HepG2 (cell line): ENCODE results near the gene MSRB2. TPM values are rescaled to one million over a fixed set of nuclear protein-coding genes. Genes with fewer than 3 reads are reported as not detected.

Experiments used
- ATAC-seq: fragments of 200-7000 bp; cut with Tn5 transposase; 3 replicates; pipeline ENCODE4 v1.9.1; 2020; ENCODE audit warnings: mild to moderate bottlenecking, moderate library complexity
- BruUV-seq: library from RNA; stranded (reverse); fragments of 400-500 nt; replicated peaks from 2 replicates; lab custom pipeline; 2021; lab: Mats Ljungman, UMichigan
- CTCF ChIA-PET: fragments of 300-600 bp; formaldehyde crosslinking; extraction: SDS; loops from one replicate; lab custom pipeline; 2021; ENCODE audit warnings: low total read pairs, inconsistent platforms, low intra/inter-chr PET ratio; lab: Yijun Ruan, JAX
- POLR2A ChIA-PET: fragments of 350-600 bp; sonication (Branson Sonifier 250); formaldehyde crosslinking; loops from one replicate; lab custom pipeline; 2020; ENCODE audit warnings: antibody characterized with exemption, inconsistent platforms; lab: Yijun Ruan, JAX
- DNase-seq: peaks from one replicate; pipeline ENCODE4 v3.0.0-alpha.2; 2015; ENCODE audit warnings: low spot score
- FAIRE-seq: peaks from 3 replicates; lab custom pipeline; 2011; peaks lifted over from hg19 to GRCh38; lab: Jason Lieb, UNC
- H2AFZ ChIP-seq: one replicate; pipeline ENCODE4 v1.6.1; 2011; ENCODE audit warnings: low read length, inconsistent platforms
- H3K27ac ChIP-seq: fragments of 300-600 bp; 3 replicates; pipeline ENCODE4 v1.8.0; 2011; ENCODE audit warnings: mixed run types, mild to moderate bottlenecking, mixed read lengths, low read length, inconsistent platforms; ENCODE audit not compliant: insufficient read depth; ENCODE audit errors: extremely low read length
- H3K27me3 ChIP-seq, 2 experiments: fragments of 200-600 bp in 1 of 2; 2 replicates in 1 of 2; 3 replicates in 1 of 2; pipeline versions ENCODE4 v1.6.0 to v1.8.0; 2011; ENCODE audit warnings: low read length in 2 of 2, mild to moderate bottlenecking in 2 of 2, moderate library complexity in 2 of 2, inconsistent platforms in 1 of 2; ENCODE audit not compliant: insufficient read depth in 2 of 2, control insufficient read depth in 1 of 2
- H3K36me3 ChIP-seq, 2 experiments: fragments of 200-600 bp in 1 of 2; replicated peaks in 1 of 2; 2 replicates in 1 of 2; 3 replicates in 1 of 2; pipeline versions ENCODE4 v1.5.1 to v1.8.0; 2011; ENCODE audit warnings: low read length in 2 of 2, inconsistent platforms in 1 of 2; ENCODE audit not compliant: insufficient read depth in 2 of 2, control insufficient read depth in 1 of 2
- H3K4me1 ChIP-seq: 2 replicates; pipeline ENCODE4 v1.5.1; 2012; ENCODE audit warnings: low read length, inconsistent platforms; ENCODE audit not compliant: insufficient read depth
- H3K4me2 ChIP-seq: 2 replicates; pipeline ENCODE4 v1.6.0; 2011; ENCODE audit warnings: low read depth, low read length, inconsistent platforms
- H3K4me3 ChIP-seq, 3 experiments: fragments of 200-600 bp in 1 of 3; sonication (generic), shearing (Covaris generic) in 1 of 3; replicated peaks in 1 of 3; 2 replicates each; pipeline ENCODE4 v1.5.1; 2011 to 2016; ENCODE audit warnings: low read length in 3 of 3, inconsistent platforms in 2 of 3, low read depth in 2 of 3, mild to moderate bottlenecking in 2 of 3, control low read depth in 1 of 3, mixed read lengths in 1 of 3; ENCODE audit not compliant: insufficient read depth in 1 of 3
- H3K79me2 ChIP-seq: one replicate; pipeline ENCODE4 v1.6.1; 2011; ENCODE audit warnings: low read length, inconsistent platforms; ENCODE audit not compliant: insufficient read depth
- H3K9ac ChIP-seq: 2 replicates; pipeline ENCODE4 v1.6.0; 2011; ENCODE audit warnings: mild to moderate bottlenecking, low read depth, low read length, inconsistent platforms; ENCODE audit not compliant: insufficient read depth
- H3K9me3 ChIP-seq: 2 replicates; pipeline ENCODE4 v1.5.1; 2012; ENCODE audit warnings: mild to moderate bottlenecking, low read length
- H4K20me1 ChIP-seq: 2 replicates; pipeline ENCODE4 v1.6.0; 2011; ENCODE audit warnings: inconsistent platforms, mild to moderate bottlenecking, low read length, moderate library complexity; ENCODE audit not compliant: insufficient read depth
- GABPA ChIP-seq, 2 experiments: IDR thresholded peaks; 2 replicates each; pipeline ENCODE4 v1.6.1; 2011 to 2016; ENCODE audit warnings: low read depth in 2 of 2, low read length in 1 of 2, missing biosample characterization in 1 of 2, missing genetic modification characterization in 1 of 2
- MAFF ChIP-seq: IDR thresholded peaks from 2 replicates; pipeline ENCODE4 v1.6.1; 2011; ENCODE audit warnings: low read depth, low read length, improper control_type of control experiment
- MAFK ChIP-seq, 2 experiments: IDR thresholded peaks in 1 of 2; conservative IDR thresholded peaks in 1 of 2; 2 replicates each; pipeline ENCODE4 v1.6.1; 2011; ENCODE audit warnings: improper control_type of control experiment in 2 of 2, low read length in 2 of 2
- NFE2L2 ChIP-seq: fragments of 150-350 bp; IDR thresholded peaks from 2 replicates; pipeline ENCODE4 v1.6.1; 2014; ENCODE audit warnings: low read length
- ZNF143 ChIP-seq: sonication (generic); formaldehyde crosslinking; IDR thresholded peaks from 2 replicates; pipeline ENCODE4 v1.4.0; 2020; ENCODE audit warnings: missing genetic modification reagents
- ZNF282 ChIP-seq: fragments of 450-650 bp; IDR thresholded peaks from 2 replicates; pipeline ENCODE4 v1.6.1; 2018; ENCODE audit not compliant: partially characterized antibody
- ZNF616 ChIP-seq: sonication (generic); formaldehyde crosslinking; IDR thresholded peaks from 2 replicates; pipeline ENCODE4 v1.5.0; 2020; ENCODE audit warnings: low read depth, mild to moderate bottlenecking, missing genetic modification reagents
- WGBS: methylation state at CpG from one replicate; pipeline ENCODE4 v1.1.6; 2017; ENCODE audit warnings: low lambda C conversion rate; 5-methylcytosine and 5-hydroxymethylcytosine counted together
- in situ Hi-C: cut with HindIII; loops from 2 replicates; pipeline ENCODE4 v1.10.0; 2017; ENCODE audit warnings: low pct_unique_long_range_greater_than_20kb; ENCODE audit not compliant: extremely low pct_ligation_motif_present
- intact Hi-C: fragments of 100-400 bp; cut with micrococcal nuclease; formaldehyde crosslinking; loops from one replicate; pipeline ENCODE4 v1.10.0; 2022; ENCODE audit not compliant: unreplicated experiment
- polyA plus RNA-seq, 8 experiments: library from polyadenylated mRNA; depleted of rRNA in 3 of 8; stranded (reverse) in 7 of 8; unstranded in 1 of 8; fragments of >200 nt; fragmentation: Illumina TruSeq in 4 of 8; extraction: Trizol in 4 of 8; gene quantifications; 2 replicates each; pipeline versions ENCODE4 v1.2.1 to v1.2.3, GENCODE V29; 2011 to 2016; ENCODE audit warnings: low read depth in 4 of 8, missing spikeins in 1 of 8, mixed read lengths in 1 of 8; ENCODE audit not compliant: insufficient read depth in 1 of 8
- total RNA-seq, 5 experiments: library from RNA; depleted of rRNA; stranded (reverse); fragments of >200 nt; fragmentation: Illumina TruSeq; extraction: Trizol; gene quantifications; 2 replicates each; pipeline ENCODE4 v1.2.3, GENCODE V29; 2016; ENCODE audit warnings: low read depth in 1 of 5
- TF ChIP-seq, protein P1 (sequence below): IDR thresholded peaks from 2 replicates; pipeline ENCODE4 v1.6.1; 2016; ENCODE audit warnings: mild to moderate bottlenecking

The MSRB2 gene
- total and polyA plus RNA-seq, 2 of the 13 experiments (the other 11 are each of a cell fraction or from before 2014, with no cell fraction given): 8.3 to 22.1 TPM

DNA sequence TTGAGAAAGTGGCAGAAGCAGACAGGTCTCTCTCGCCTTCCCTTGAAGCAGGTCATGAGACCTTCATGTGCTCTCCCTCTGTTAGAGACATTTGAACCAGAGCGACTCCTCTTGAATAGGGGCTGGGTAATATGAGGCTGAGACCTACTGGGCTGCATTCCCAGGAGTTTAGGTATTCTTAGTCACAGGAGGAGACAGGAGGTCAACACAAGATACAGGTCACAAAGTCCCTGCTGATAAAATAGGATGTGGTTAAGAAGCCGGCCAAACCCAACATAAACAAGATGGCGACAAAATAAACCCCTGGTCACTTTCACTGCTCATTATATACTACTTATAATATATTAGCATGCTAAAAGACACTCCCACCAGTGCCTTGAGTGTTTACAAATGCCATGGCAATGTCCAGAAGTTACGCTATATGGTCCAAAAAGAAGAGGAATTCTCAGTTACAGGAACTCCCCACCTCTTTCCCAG is 43.5 kb upstream of the MSRB2 start (continued):
- TF ChIP-seq ZNF616 (CRISPR knock-in tag): no peak
- TF ChIP-seq ZNF282: no peak
- TF ChIP-seq, protein P1, sequence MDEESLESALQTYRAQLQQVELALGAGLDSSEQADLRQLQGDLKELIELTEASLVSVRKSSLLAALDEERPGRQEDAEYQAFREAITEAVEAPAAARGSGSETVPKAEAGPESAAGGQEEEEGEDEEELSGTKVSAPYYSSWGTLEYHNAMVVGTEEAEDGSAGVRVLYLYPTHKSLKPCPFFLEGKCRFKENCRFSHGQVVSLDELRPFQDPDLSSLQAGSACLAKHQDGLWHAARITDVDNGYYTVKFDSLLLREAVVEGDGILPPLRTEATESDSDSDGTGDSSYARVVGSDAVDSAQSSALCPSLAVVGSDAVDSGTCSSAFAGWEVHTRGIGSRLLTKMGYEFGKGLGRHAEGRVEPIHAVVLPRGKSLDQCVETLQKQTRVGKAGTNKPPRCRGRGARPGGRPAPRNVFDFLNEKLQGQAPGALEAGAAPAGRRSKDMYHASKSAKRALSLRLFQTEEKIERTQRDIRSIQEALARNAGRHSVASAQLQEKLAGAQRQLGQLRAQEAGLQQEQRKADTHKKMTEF (CRISPR knock-in tag): no peak
- TF ChIP-seq, all 625 proteins: peak for 0

- intact Hi-C loops (no loop called here), in situ Hi-C loops (no loop called here)
- Histone ChIP-seq H3K27me3 (peaks cover 1 to 3% of the 10 kb centered on the region in 2 experiments; a peak in 3 of 5 replicates), H3K4me3 (no peak overlapping the region), H2AFZ (no peak overlapping the region), H3K9me3 (no peaks in the 10 kb centered on the region), H3K79me2 (no peaks in the 10 kb centered on the region), H3K27ac (no peak overlapping the region), H4K20me1 (no peaks in the 10 kb centered on the region), H3K36me3 (no peaks in the 10 kb centered on the region), H3K9ac (no peak overlapping the region), H3K4me1 (no peaks in the 10 kb centered on the region), H3K4me2 (no peak overlapping the region)
- WGBS: 0% methylated on average over 1 of the region's 1 CpG
- ChIA-PET POLR2A (no interaction called here), CTCF (no interaction called here)
- TF ChIP-seq GABPA (IDR thresholded peaks at IDR 0.05; ENCODE audit: low read depth, low read length) (no peak), GABPA (CRISPR knock-in tag; IDR thresholded peaks at IDR 0.05; ENCODE audit: low read depth) (no peak), NFE2L2 (peak; percentile 71), ZNF143 (CRISPR knock-in tag) (no peak), MAFF (0 out of 2 replicates have a peak, but pooled peaks have one; percentile 9), MAFK (conservative IDR thresholded peaks at IDR 0.05 in 1 of 2, IDR thresholded peaks at IDR 0.05 in 1 of 2; ENCODE audit: low read length in 2 of 2) (peak; percentile 17 to 38; a peak in 3 of 4 replicates)
- BruUV-seq: no TSS peak
- FAIRE-seq: no peak
- DNase-seq: no peak
- no peak for ATAC-seq
These were observed 42.3 kb upstream of the MSRB2 start for GRCh38 chr10:23053036-23053435.
